Suprapubic skin (tissue), 4 donors: ENCODE data around the gene GDF11. TPM values are rescaled to one million over a fixed set of nuclear protein-coding genes. Genes with fewer than 3 reads are reported as not detected.

ENCODE experiments used
- DNase-seq, 2 donors: peaks; one replicate each; pipeline ENCODE4 v3.0.0-alpha.2; 2019; ENCODE audit warnings: low spot score in 2 of 2
- H3K27ac ChIP-seq: fragments of 200-600 bp; sonication (generic); one replicate; pipeline ENCODE4 v1.5.1; 2019
- H3K27me3 ChIP-seq: fragments of 200-600 bp; sonication (generic); one replicate; pipeline ENCODE4 v1.5.1; 2019
- H3K36me3 ChIP-seq: fragments of 200-600 bp; sonication (generic); one replicate; pipeline ENCODE4 v1.5.1; 2019
- H3K4me1 ChIP-seq: fragments of 200-600 bp; sonication (generic); one replicate; pipeline ENCODE4 v1.5.1; 2019
- H3K4me3 ChIP-seq: fragments of 200-600 bp; sonication (generic); one replicate; pipeline ENCODE4 v1.5.1; 2019; ENCODE audit warnings: mild to moderate bottlenecking
- H3K9me3 ChIP-seq: fragments of 200-600 bp; sonication (generic); one replicate; pipeline ENCODE4 v1.5.1; 2019
- CTCF ChIP-seq, 2 donors: fragments of 200-600 bp in 1 of 2; fragments of 450-650 bp in 1 of 2; sonication (generic) in 1 of 2; IDR thresholded peaks; one replicate each; pipeline ENCODE4 v1.5.1; 2016 to 2019; ENCODE audit warnings: antibody characterized with exemption in 2 of 2, mild to moderate bottlenecking in 1 of 2, moderate library complexity in 1 of 2
- EP300 ChIP-seq: sonication (generic); formaldehyde crosslinking; IDR thresholded peaks from one replicate; pipeline ENCODE4 v1.6.1; 2017; ENCODE audit warnings: antibody characterized with exemption
- POLR2A ChIP-seq, 2 donors: fragments of 450-650 bp; IDR thresholded peaks; one replicate each; pipeline ENCODE4 v1.6.1; 2017; ENCODE audit warnings: antibody characterized with exemption in 2 of 2, mild to moderate bottlenecking in 2 of 2, moderate library complexity in 2 of 2
- POLR2AphosphoS5 ChIP-seq, 3 donors: sonication (generic); formaldehyde crosslinking; IDR thresholded peaks; one replicate each; pipeline ENCODE4 v1.6.1; 2017; ENCODE audit warnings: antibody characterized with exemption in 3 of 3
- WGBS: methylation state at CpG from one replicate; pipeline ENCODE4 v1.1.5; 2018; 5-methylcytosine and 5-hydroxymethylcytosine counted together
- total RNA-seq, 4 donors: library from RNA; depleted of rRNA; stranded (reverse); fragments of >200 nt; gene quantifications; one replicate each; pipeline ENCODE4 v1.1.0, GENCODE V29; 2016

Gene GDF11
- total RNA-seq, 4 donors from 2014 or later, result 0.68 to 3.8 (median 2.0) TPM

DNA sequence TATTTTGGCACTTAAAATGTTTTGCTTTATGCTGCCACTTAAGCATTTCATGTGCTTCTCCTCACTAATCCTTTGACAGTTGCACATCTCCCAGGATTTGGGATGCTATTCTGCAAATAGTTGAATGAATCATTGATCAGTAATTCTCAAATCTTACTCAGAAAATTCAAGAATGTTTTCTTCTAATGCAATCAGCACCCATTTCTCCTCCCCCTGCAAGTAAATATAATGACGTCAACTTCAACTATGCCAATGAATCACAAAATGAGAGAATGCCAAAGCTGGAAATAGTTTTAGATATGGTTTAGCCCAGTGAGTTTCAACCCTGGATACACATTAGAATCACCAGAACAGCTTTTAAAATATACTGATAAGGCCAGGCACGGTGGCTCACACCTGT is 29.2 kb upstream of the GDF11 start:
- Histone ChIP-seq H3K4me3 (no peak overlapping the region), H3K27me3 (no peaks in the 10 kb centered on the region), H3K27ac (no peak overlapping the region), H3K9me3 (no peaks in the 10 kb centered on the region), H3K4me1 (peaks cover 50% of the 10 kb centered on the region), H3K36me3 (no peaks in the 10 kb centered on the region)
- 63% methylated on average over 2 of the region's 2 CpGs for WGBS
- no peak for DNase-seq
- TF ChIP-seq EP300 (no peak), CTCF (IDR thresholded peaks at IDR 0.05) (no peak), POLR2A (IDR thresholded peaks at IDR 0.05) (no peak), POLR2AphosphoS5 (IDR thresholded peaks at IDR 0.05) (no peak)

GRCh38 chr12:55715169-55715764 is 27.7 kb upstream of the GDF11 start:
- Histone ChIP-seq H3K4me3 (peak overlapping the region; percentile 80), H3K9me3 (no peaks in the 10 kb centered on the region), H3K4me1 (peaks cover 64% of the 10 kb centered on the region), H3K27ac (peak overlapping the region; percentile 96), H3K36me3 (peaks cover 3% of the 10 kb centered on the region), H3K27me3 (no peaks in the 10 kb centered on the region)
- TF ChIP-seq POLR2A (IDR thresholded peaks at IDR 0.05) (no peak), CTCF (IDR thresholded peaks at IDR 0.05) (no peak), EP300 (no peak), POLR2AphosphoS5 (IDR thresholded peaks at IDR 0.05) (no peak)
- no peak for DNase-seq
- WGBS, result 54% methylated on average over 7 of the region's 7 CpGs

DNA sequence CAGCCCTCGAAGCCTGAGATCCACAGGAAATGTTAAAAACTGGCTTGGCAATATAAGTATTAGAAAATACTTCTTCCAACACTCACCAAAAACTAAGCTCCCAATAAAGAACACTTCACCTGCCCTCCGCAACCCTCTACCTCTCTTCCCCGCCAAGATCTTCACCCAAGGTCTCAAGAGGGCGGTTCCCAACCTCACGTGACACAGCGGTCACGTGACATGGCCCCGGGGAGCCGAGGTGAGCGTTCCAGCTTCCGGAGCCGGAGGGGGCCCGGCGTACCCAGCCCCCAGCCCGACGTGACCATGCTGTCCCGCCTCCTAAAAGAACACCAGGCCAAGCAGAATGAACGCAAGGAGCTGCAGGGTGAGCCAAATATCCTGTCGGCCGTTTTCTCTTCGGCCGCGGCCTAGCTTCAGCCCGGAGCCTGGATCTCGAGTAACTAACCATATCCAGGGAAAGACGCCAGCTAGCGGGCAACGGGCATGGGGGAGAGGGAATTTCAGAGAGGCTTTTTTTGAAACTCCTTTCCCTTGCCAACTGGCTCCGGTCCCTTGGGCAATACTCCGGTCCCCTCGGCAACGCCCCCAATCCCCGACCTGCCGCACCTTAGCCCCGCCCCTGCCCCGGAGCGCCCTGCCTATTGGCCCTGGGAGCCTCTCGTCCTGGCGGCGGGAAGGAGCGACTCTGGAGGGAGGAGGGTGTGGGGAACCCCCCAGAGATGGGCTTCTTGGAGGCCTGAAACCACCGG is 26.9 kb upstream of the GDF11 start, which contains the start of gene BLOC1S1:
Gene BLOC1S1 (plus strand): TSS at position 214 of the 749 bp plus-strand sequence. CDS start 6 bp downstream, at position 220.
- TF ChIP-seq POLR2A (IDR thresholded peaks at IDR 0.05), result no peak
- TF ChIP-seq EP300, result no peak
- peak in 2 of 3 donors; percentile 90 to 97 for TF ChIP-seq POLR2AphosphoS5 (IDR thresholded peaks at IDR 0.05)
- TF ChIP-seq CTCF (IDR thresholded peaks at IDR 0.05), result peak in 1 of 2 donors; percentile 2
- Histone ChIP-seq H3K9me3 (no peaks in the 10 kb centered on the region), H3K4me1 (peaks cover 71% of the 10 kb centered on the region), H3K27me3 (no peaks in the 10 kb centered on the region), H3K36me3 (peaks cover 3% of the 10 kb centered on the region), H3K4me3 (peak within 1 kb of the TSS; percentile 80), H3K27ac (peak within 1 kb of the TSS; percentile 96)
- DNase-seq, result peak; percentile 96 to 97
- WGBS, result 2% methylated on average over 21 of the region's 42 CpGs

- TF ChIP-seq CTCF (IDR thresholded peaks at IDR 0.05), result no peak
- no peak for TF ChIP-seq POLR2A (IDR thresholded peaks at IDR 0.05)
- TF ChIP-seq EP300, result no peak
- TF ChIP-seq POLR2AphosphoS5 (IDR thresholded peaks at IDR 0.05), result no peak
- no peaks in the 10 kb centered on the region for H3K27me3 ChIP-seq
- DNase-seq, result no peak
- WGBS, result 5% methylated on average over 12 of the region's 13 CpGs
- no peaks in the 10 kb centered on the region for H3K9me3 ChIP-seq
- peaks cover 3% of the 10 kb centered on the region for H3K36me3 ChIP-seq
- peaks cover 77% of the 10 kb centered on the region for H3K4me1 ChIP-seq
- peak overlapping the region; percentile 80 for H3K4me3 ChIP-seq
- peak overlapping the region; percentile 96 for H3K27ac ChIP-seq
Measured at GRCh38 chr12:55716582-55716957, 26.4 kb upstream of the GDF11 start.
